H1 (cell line): ENCODE results near the gene ILF2. TPM values are rescaled to one million over a fixed set of nuclear protein-coding genes. Genes with fewer than 3 reads are reported as not detected.

ENCODE experiments used
- CTCF ChIA-PET: fragments of 300-600 bp; sonication (Branson Sonifier 250); formaldehyde crosslinking; loops from one replicate; lab custom pipeline; 2021; ENCODE audit not compliant: partially characterized antibody; lab: Charles Lee
- POLR2A ChIA-PET: fragments of 300-600 bp; sonication (Branson Sonifier 250); formaldehyde crosslinking; loops from one replicate; lab custom pipeline; 2021; ENCODE audit warnings: inconsistent platforms; ENCODE audit not compliant: partially characterized antibody; lab: Charles Lee
- DNase-seq, 2 experiments: peaks; one replicate each; pipeline versions ENCODE4 v3.0.0 to v3.0.0-alpha.2; 2010 to 2022; ENCODE audit warnings: low spot score in 2 of 2, low read depth in 1 of 2, mixed read lengths in 1 of 2
- FAIRE-seq: peaks from 2 replicates; lab custom pipeline; 2011; peaks lifted over from hg19 to GRCh38; lab: Jason Lieb, UNC
- H2AFZ ChIP-seq: 2 replicates; pipeline ENCODE4 v1.8.1; 2012; ENCODE audit warnings: low read length, inconsistent platforms
- H2AK5ac ChIP-seq: 2 replicates; pipeline ENCODE4 v1.6.1; 2013; ENCODE audit warnings: low read depth, low read length
- H2BK120ac ChIP-seq: replicated peaks from 2 replicates; pipeline ENCODE3; 2013; ENCODE audit warnings: low read depth, low read length, inconsistent platforms
- H2BK12ac ChIP-seq: 2 replicates; pipeline ENCODE4 v1.6.1; 2013; ENCODE audit warnings: low read depth, low read length
- H2BK15ac ChIP-seq: 2 replicates; pipeline ENCODE4 v1.6.1; 2013; ENCODE audit warnings: low read length
- H2BK20ac ChIP-seq: 2 replicates; pipeline ENCODE4 v1.6.1; 2013; ENCODE audit warnings: low read length
- H2BK5ac ChIP-seq: 2 replicates; pipeline ENCODE4 v1.6.1; 2013; ENCODE audit warnings: low read depth, low read length
- H3K14ac ChIP-seq: 2 replicates; pipeline ENCODE4 v1.6.1; 2013; ENCODE audit warnings: inconsistent platforms; ENCODE audit not compliant: insufficient read length
- H3K18ac ChIP-seq: 2 replicates; pipeline ENCODE4 v1.6.1; 2013; ENCODE audit warnings: low read length; ENCODE audit errors: extremely low read depth
- H3K23ac ChIP-seq: 2 replicates; pipeline ENCODE4 v1.6.1; 2013; ENCODE audit warnings: inconsistent platforms; ENCODE audit not compliant: insufficient read length
- H3K23me2 ChIP-seq: 2 replicates; pipeline ENCODE4 v1.6.1; 2013; ENCODE audit warnings: low read depth, low read length
- H3K27ac ChIP-seq: 2 replicates; pipeline ENCODE4 v1.6.1; 2011; ENCODE audit warnings: low read depth, low read length, inconsistent platforms
- H3K27me3 ChIP-seq, 4 experiments: replicated peaks in 1 of 4; 1 replicate in 1 of 4; 2 replicates in 3 of 4; pipeline versions ENCODE4 v1.6.1 to v1.8.1; 2011 to 2013; ENCODE audit warnings: low read length in 3 of 4, mild to moderate bottlenecking in 3 of 4, inconsistent platforms in 2 of 4, mixed read lengths in 2 of 4, moderate library complexity in 1 of 4; ENCODE audit not compliant: control insufficient read depth in 3 of 4, insufficient read depth in 3 of 4; ENCODE audit errors: extremely low read depth in 1 of 4
- H3K36me3 ChIP-seq, 4 experiments: 2 replicates each; pipeline versions ENCODE4 v1.6.1 to v1.8.1; 2011 to 2013; ENCODE audit warnings: mild to moderate bottlenecking in 4 of 4, low read length in 3 of 4, moderate library complexity in 2 of 4, control low read depth in 1 of 4, inconsistent platforms in 1 of 4; ENCODE audit not compliant: insufficient read depth in 4 of 4, control insufficient read depth in 2 of 4
- H3K4ac ChIP-seq: replicated peaks from 2 replicates; pipeline ENCODE3; 2013; ENCODE audit warnings: low read length, low read depth, mixed read lengths, inconsistent platforms; ENCODE audit not compliant: insufficient read length
- H3K4me1 ChIP-seq, 4 experiments: replicated peaks in 1 of 4; 1 replicate in 1 of 4; 2 replicates in 3 of 4; pipeline versions ENCODE4 v1.6.1 to v1.8.1; 2011 to 2013; ENCODE audit warnings: low read length in 3 of 4, inconsistent platforms in 2 of 4, mixed read lengths in 1 of 4; ENCODE audit not compliant: insufficient read depth in 4 of 4, control insufficient read depth in 3 of 4
- H3K4me2 ChIP-seq, 2 experiments: 2 replicates each; pipeline versions ENCODE4 v1.6.1 to v1.8.1; 2011 to 2013; ENCODE audit warnings: low read depth in 2 of 2, low read length in 2 of 2, control low read depth in 1 of 2, inconsistent platforms in 1 of 2, mild to moderate bottlenecking in 1 of 2; ENCODE audit not compliant: insufficient read depth in 1 of 2
- H3K4me3 ChIP-seq, 4 experiments: fragments of 200-600, 300-600 bp in 1 of 4; sonication (generic), shearing (Covaris generic), sonication (Bioruptor Twin) in 1 of 4; 2 replicates each; pipeline versions ENCODE4 v1.5.1 to v1.8.1; 2011 to 2016; ENCODE audit warnings: low read length in 4 of 4, low read depth in 3 of 4, control low read depth in 2 of 4, inconsistent platforms in 2 of 4, mild to moderate bottlenecking in 2 of 4, mixed read lengths in 1 of 4, moderate library complexity in 1 of 4; ENCODE audit not compliant: insufficient read depth in 2 of 4; ENCODE audit errors: extremely low read depth in 1 of 4
- H3K56ac ChIP-seq: replicated peaks from 2 replicates; pipeline ENCODE3; 2013; ENCODE audit warnings: low read depth, mild to moderate bottlenecking, mixed read lengths, low read length, inconsistent platforms; ENCODE audit not compliant: insufficient read length
- H3K79me1 ChIP-seq: 2 replicates; pipeline ENCODE4 v1.6.1; 2013; ENCODE audit warnings: low read depth, low read length, control low read depth
- H3K79me2 ChIP-seq, 2 experiments: 2 replicates each; pipeline versions ENCODE4 v1.6.1 to v1.8.1; 2012 to 2013; ENCODE audit warnings: low read length in 2 of 2, mild to moderate bottlenecking in 2 of 2, inconsistent platforms in 1 of 2; ENCODE audit not compliant: insufficient read depth in 2 of 2, control insufficient read depth in 1 of 2
- H3K9ac ChIP-seq, 4 experiments: replicated peaks in 1 of 4; 1 replicate in 1 of 4; 2 replicates in 3 of 4; pipeline versions ENCODE4 v1.6.1 to v1.8.1; 2011 to 2013; ENCODE audit warnings: low read depth in 3 of 4, low read length in 3 of 4, control low read depth in 2 of 4, mild to moderate bottlenecking in 2 of 4, moderate library complexity in 2 of 4, inconsistent platforms in 1 of 4; ENCODE audit errors: extremely low read depth in 1 of 4
- H3K9me3 ChIP-seq, 2 experiments: 2 replicates each; pipeline versions ENCODE4 v1.6.1 to v1.8.1; 2012 to 2013; ENCODE audit warnings: mild to moderate bottlenecking in 2 of 2, moderate library complexity in 2 of 2, control low read depth in 1 of 2, inconsistent platforms in 1 of 2, low read depth in 1 of 2, low read length in 1 of 2, mixed read lengths in 1 of 2; ENCODE audit not compliant: insufficient read depth in 2 of 2
- H4K20me1 ChIP-seq, 2 experiments: replicated peaks in 1 of 2; 2 replicates each; pipeline versions ENCODE3 to v1.8.1; 2011 to 2013; ENCODE audit warnings: inconsistent platforms in 2 of 2, low read length in 2 of 2, mild to moderate bottlenecking in 1 of 2; ENCODE audit not compliant: insufficient read depth in 2 of 2, control insufficient read depth in 1 of 2
- H4K5ac ChIP-seq: 2 replicates; pipeline ENCODE4 v1.6.1; 2013; ENCODE audit warnings: low read length, low read depth, mixed read lengths, inconsistent platforms; ENCODE audit not compliant: insufficient read length
- H4K8ac ChIP-seq: 2 replicates; pipeline ENCODE4 v1.8.0; 2013; ENCODE audit warnings: mild to moderate bottlenecking, moderate library complexity, low read length, inconsistent platforms; ENCODE audit not compliant: insufficient read depth; ENCODE audit errors: extremely low read depth
- H4K91ac ChIP-seq: replicated peaks from 2 replicates; pipeline ENCODE3; 2013; ENCODE audit warnings: low read length, mixed read lengths, inconsistent platforms; ENCODE audit not compliant: insufficient read length
- ASH2L ChIP-seq: fragments of 200-600, 300-600 bp; sonication (generic); IDR thresholded peaks from one replicate; pipeline ENCODE4 v1.7.1; 2017; ENCODE audit warnings: low read length
- BRCA1 ChIP-seq: IDR thresholded peaks from 2 replicates; pipeline ENCODE4 v1.6.1; 2012; ENCODE audit warnings: low read depth, low read length, improper control_type of control experiment
- CHD1 ChIP-seq: IDR thresholded peaks from 2 replicates; pipeline ENCODE4 v1.6.1; 2012; ENCODE audit warnings: low read depth, low read length, improper control_type of control experiment
- EGR1 ChIP-seq: IDR thresholded peaks from 2 replicates; pipeline ENCODE4 v1.6.1; 2011; ENCODE audit warnings: low read depth, low read length, borderline replicate concordance
- FOSL1 ChIP-seq: IDR thresholded peaks from 2 replicates; pipeline ENCODE4 v1.6.1; 2011; ENCODE audit warnings: mild to moderate bottlenecking, low read depth, low read length, moderate library complexity; ENCODE audit not compliant: insufficient read depth
- JUN ChIP-seq: IDR thresholded peaks from 2 replicates; pipeline ENCODE4 v1.6.1; 2011; ENCODE audit warnings: low read depth, mild to moderate bottlenecking, improper control_type of control experiment, low read length
- MAX ChIP-seq: IDR thresholded peaks from 2 replicates; pipeline ENCODE4 v1.6.1; 2012; ENCODE audit warnings: inconsistent platforms
- SUZ12 ChIP-seq: fragments of 200-600 bp; sonication (generic); IDR thresholded peaks from 2 replicates; pipeline ENCODE4 v1.6.1; 2012; ENCODE audit warnings: mild to moderate bottlenecking, inconsistent platforms, low read length, moderate library complexity, mixed read lengths
- WGBS, 2 experiments: shearing (Covaris generic) in 1 of 2; methylation state at CpG; one replicate each; pipeline versions ENCODE4 v1.1.6 to v1.1.7; 2013 to 2015; ENCODE audit warnings: low lambda C conversion rate in 2 of 2, mixed read lengths in 2 of 2, inconsistent platforms in 1 of 2, low coverage in 1 of 2, missing lambda C conversion rate in 1 of 2; ENCODE audit not compliant: insufficient replicate concordance in 2 of 2, insufficient coverage in 1 of 2, insufficient read length in 1 of 2; ENCODE audit errors: extremely low coverage in 1 of 2, missing lambda C conversion rate in 1 of 2; 5-methylcytosine and 5-hydroxymethylcytosine counted together
- polyA plus RNA-seq, 7 experiments: library from polyadenylated mRNA; depleted of rRNA in 3 of 7; stranded (reverse) in 5 of 7; unstranded in 2 of 7; fragments of >200 nt in 5 of 7; fragments of 200-250 nt in 2 of 7; gene quantifications; 1 replicate in 5 of 7; 2 replicates in 1 of 7; 4 replicates in 1 of 7; pipeline versions ENCODE4 v1.2.1 to v1.2.3, GENCODE V29; 2011 to 2013; ENCODE audit warnings: missing spikeins in 2 of 7, mixed read lengths in 2 of 7
- total RNA-seq: library from RNA; stranded (reverse); fragmentation: NEBNext Ultra II Directional; extraction: Animal tissue kit (Norgen Biotek cat#: 25700); gene quantifications from 2 replicates; pipeline ENCODE4 v1.2.1, GENCODE V29; 2021

Gene ILF2
- total and polyA plus RNA-seq, 2 of the 8 experiments (the other 6 are each of a cell fraction or from before 2014, with no cell fraction given) = 389 to 474 TPM

GRCh38 chr1:153679337-153680119 lies 8.7 kb upstream of the ILF2 start:
- peak overlapping the region; percentile 92; the same call in 1 of the 2 replicates for H2BK15ac ChIP-seq
- peak overlapping the region; percentile 45 for H2BK120ac ChIP-seq
- H2AFZ ChIP-seq = 0 out of 2 replicates have a peak overlapping the region, but pooled peaks have one; percentile 36
- FAIRE-seq (no peak), DNase-seq (peak in 1 of 2 experiments; percentile 68)
- H2AK5ac ChIP-seq = no peak overlapping the region
- no peaks in the 10 kb centered on the region for H3K79me2 ChIP-seq
- no peak overlapping the region for H2BK20ac ChIP-seq
- H4K91ac ChIP-seq = peak overlapping the region; percentile 93
- 1% methylated on average over 56 of the region's 73 CpGs; no CpG with 5 or more reads in 1 of the 2 experiments for WGBS, 2 experiments
- peak overlapping the region; percentile 90 for H3K18ac ChIP-seq
- peaks cover 0 to 21% (median 9%) of the 10 kb centered on the region in 4 experiments; a peak in 5 of 7 replicates for H3K27me3 ChIP-seq
- peak overlapping the region in 2 of 4 experiments; percentile 36 to 38; a peak in 3 of 7 replicates for H3K9ac ChIP-seq
- H3K79me1 ChIP-seq = no peaks in the 10 kb centered on the region
- ChIA-PET POLR2A (interaction anchor here (0.6 to 4.0 kb wide), 15 partner anchors 17 to 312 kb away, joined by 3 to 17 read pairs (median 5); partner anchors contain the start of genes CHTOP, CREB3L4, INTS3 and RPS27), CTCF (interaction anchor here (0.6 to 14.0 kb wide), 14 partner anchors 8 to 495 kb away, joined by 3 to 190 read pairs (median 4); no protein-coding TSS in a partner anchor)
- peak overlapping the region; percentile 94 for H3K4ac ChIP-seq
- H4K8ac ChIP-seq = peak overlapping the region; percentile 76
- H3K56ac ChIP-seq = peak overlapping the region; percentile 62
- H3K4me1 ChIP-seq = peaks cover 3 to 9% (median 6%) of the 10 kb centered on the region in 4 experiments; a peak in 6 of 7 replicates
- H4K20me1 ChIP-seq = no peaks in the 10 kb centered on the region
- H3K36me3 ChIP-seq = no peaks in the 10 kb centered on the region
- no peak overlapping the region for H3K27ac ChIP-seq
- H2BK12ac ChIP-seq = peak overlapping the region; percentile 98; the same call in 1 of the 2 replicates
- no peak overlapping the region for H3K14ac ChIP-seq
- peak overlapping the region; percentile 80; the same call in 1 of the 2 replicates for H2BK5ac ChIP-seq
- H3K23me2 ChIP-seq = peaks cover 26% of the 10 kb centered on the region
- no peaks in the 10 kb centered on the region for H3K9me3 ChIP-seq
- no peak overlapping the region for H3K23ac ChIP-seq
- H4K5ac ChIP-seq = no peak overlapping the region
- H3K4me2 ChIP-seq = peak overlapping the region; percentile 82 to 97
- peak overlapping the region; percentile 38 to 76 (median 69) for H3K4me3 ChIP-seq
- TF ChIP-seq MAX = peak; percentile 35
- TF ChIP-seq CHD1 = no peak
- peak; percentile 53 for TF ChIP-seq ASH2L
- peak; percentile 67 for TF ChIP-seq SUZ12
- no peak for TF ChIP-seq BRCA1
- no peak for TF ChIP-seq EGR1
- TF ChIP-seq JUN = no peak
- no peak for TF ChIP-seq FOSL1
